Activated CD4-positive, alpha-beta T cell treated with anti-CD3 and anti-CD28 coated beads, Interleukin-2, amount 50 U/mL, for 1 hour (primary cell): Measurements from ENCODE around the gene HAP1.
A peak's percentile ranks its signal among the peaks of the same experiment; 100 is the strongest.
"Not testable (repeated sequence)": the region's sequence is repeated elsewhere in the genome, so short reads cannot be mapped to it uniquely, and the experiment has no call there.

Experiments
- DNase-seq: peaks from one replicate; pipeline ENCODE4 v3.0.0-alpha.2; 2020

The HAP1 gene

DNA sequence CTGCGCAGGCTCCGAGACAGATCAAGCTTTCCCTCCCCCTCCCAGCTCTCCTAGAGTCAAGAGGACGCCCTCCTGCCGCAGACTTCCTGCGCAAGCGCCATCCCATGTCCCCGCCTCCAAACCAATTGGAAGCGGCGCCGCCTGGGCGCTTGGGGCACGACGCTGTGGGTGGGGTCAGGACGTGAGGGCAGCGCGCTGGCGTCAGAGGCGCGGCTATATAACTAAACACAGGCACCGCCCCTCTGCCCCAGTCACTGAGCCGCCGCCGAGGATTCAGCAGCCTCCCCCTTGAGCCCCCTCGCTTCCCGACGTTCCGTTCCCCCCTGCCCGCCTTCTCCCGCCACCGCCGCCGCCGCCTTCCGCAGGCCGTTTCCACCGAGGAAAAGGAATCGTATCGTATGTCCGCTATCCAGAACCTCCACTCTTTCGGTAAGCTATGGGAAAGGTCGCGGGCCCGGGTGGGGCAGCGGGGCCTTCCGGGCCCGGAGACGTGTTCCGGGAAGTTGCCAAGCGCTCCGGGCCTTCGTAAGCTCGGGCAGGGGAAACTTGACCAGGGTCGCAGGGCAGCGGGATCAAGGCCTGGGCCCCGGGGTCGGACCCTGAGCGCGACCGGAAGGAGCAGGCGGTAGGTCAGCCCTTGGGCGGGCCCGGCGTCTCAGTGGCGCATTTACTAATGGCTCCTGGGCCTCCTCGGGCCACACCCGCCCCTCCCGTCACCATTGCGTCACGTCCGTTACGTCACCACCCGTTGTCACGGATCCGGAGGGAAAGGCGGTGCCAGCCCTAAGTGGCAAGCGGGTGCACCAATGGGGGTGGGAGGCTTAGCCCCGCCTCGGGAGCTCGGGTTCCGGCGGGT lies 45.6 kb downstream of the HAP1 start, which contains the start of gene EIF1:
TSS of gene EIF1 (plus strand) at position 245 of the 856 bp plus-strand sequence. CDS start at position 399, 154 bp downstream.
- peak; percentile 99 for DNase-seq

DNA sequence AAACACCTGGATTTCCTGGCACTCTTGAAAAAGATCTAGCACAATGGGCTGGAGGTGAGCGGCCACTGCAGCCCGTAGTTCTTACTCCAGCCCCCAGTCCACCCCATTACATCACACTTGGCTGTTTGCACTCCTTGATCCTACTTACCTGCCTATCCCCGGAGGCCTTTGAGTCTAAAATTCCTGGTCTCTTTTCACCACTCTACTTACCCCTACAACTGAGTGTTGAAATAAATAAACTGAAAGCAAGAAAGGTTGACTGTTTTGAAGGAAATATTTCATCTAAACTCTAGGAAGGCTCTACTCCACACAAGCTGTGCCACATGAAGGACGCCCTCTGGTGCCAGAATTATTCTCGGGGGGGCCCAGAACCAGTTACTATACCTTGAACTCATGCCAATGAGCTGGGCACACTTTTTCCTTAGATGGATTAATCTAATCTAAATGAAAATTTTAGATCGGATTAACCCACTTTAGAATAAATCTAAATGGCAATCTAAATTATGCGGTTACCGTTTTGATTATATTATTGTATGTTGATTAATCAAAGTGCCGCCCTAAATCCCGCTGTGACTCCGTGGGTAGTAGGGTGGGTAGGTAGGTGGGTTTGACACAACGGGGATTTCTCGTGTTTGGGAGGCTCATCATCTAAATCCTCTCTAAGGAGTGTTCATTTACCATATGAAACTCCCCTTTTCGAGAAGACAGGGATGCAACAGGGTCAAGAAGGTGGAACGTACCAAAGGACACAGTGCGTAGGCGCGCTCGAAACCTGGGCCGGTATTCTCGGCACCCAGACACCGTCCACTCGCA lies 46.4 kb downstream of the HAP1 start:
- peak; percentile 62 for DNase-seq

- no peak for DNase-seq
These were observed 48.2 kb downstream of the HAP1 start for GRCh38 chr17:41686281-41686680.

DNA sequence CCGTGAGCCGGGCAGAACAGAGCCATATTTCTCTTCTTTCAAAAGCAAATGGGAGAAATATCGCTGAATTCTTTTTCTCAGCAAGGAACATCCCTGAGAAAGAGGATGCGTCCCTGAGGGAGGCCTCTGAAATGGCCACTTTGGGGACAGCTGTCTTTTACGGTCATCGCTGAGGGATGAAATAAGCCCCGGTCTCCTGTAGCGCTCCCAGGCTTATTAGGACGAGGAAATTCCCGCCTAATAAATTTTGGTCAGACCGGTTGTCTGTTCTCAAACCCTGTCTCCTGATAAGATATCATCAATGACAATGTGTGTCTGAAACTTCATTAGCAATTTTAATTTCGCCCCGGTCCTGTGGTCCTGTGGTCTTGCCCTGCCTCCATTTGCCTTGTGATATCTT lies 48.7 kb downstream of the HAP1 start:
- not testable (repeated sequence) for DNase-seq

- no peak for DNase-seq
These were observed 50.4 kb downstream of the HAP1 start for GRCh38 chr17:41684035-41684434.

- DNase-seq: no peak
These were observed 50.9 kb downstream of the HAP1 start for GRCh38 chr17:41683441-41684007.

- DNase-seq: no peak
These were observed 51.8 kb downstream of the HAP1 start for GRCh38 chr17:41682631-41683030.

GRCh38 chr17:41681776-41682175 lies 52.7 kb downstream of the HAP1 start:
- no peak for DNase-seq

DNA sequence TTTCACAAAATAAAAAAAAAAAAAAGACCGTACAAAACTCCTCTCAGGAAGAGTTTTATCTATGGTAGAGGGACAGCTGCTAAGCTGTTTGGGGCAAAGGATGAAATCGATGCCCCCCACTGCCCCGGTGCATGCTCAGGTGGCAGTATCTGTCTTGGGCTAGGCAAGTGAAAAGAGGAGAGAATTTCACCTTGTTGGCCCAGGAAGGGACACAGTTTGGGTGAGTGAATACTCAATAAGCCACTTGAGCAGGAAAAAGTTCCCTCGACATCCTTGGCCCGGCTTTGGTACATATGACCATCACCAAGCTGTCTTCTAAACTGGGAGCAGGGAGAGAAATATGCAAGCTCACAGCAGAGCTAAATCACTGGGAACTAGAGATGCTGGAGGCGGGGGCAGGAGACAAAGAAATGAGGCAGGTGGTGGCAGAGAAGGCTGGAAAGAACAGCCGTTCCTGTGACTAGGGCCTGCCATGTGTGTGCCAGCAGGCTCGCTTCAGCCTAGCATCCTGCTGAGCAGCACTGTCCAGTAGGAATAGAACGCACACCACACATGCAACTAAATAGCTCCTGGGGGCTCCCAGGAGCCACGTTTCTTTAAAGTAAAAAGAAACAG lies 53.9 kb downstream of the HAP1 start:
- DNase-seq: no peak

DNA sequence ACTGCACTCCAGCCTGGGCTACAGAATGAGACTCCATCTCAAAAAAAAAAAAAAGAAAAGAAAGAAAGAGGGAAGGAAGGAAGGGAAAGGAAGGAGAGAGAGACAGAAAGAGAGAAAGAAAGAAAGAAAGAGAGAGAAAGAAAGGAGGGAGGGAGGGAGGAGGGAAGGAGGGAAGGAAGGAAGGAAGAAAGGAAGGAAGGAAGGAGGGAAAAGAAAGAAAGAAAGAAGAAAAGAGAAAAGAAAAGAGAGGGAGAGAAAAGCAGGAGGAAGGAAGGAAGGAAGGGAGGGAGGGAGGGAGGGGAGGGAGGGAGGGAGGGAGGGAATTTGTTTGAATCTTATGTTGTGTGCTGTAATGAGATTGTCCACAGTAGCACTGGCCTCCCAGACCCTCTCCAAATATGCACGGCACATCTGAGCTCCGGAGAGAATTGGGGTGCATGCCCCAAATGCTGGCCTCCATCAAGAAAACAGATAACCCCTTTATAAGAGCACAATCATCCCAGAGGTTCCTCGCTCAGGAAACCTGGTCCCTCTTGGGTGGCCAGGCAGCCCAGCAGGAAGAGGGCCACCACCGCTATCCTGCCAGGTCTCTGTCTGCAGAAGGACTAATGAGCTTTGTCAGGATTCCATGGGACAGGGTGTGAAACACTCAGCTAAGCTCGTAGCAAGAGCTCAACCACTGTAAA lies 54.6 kb downstream of the HAP1 start:
- no peak for DNase-seq

DNA sequence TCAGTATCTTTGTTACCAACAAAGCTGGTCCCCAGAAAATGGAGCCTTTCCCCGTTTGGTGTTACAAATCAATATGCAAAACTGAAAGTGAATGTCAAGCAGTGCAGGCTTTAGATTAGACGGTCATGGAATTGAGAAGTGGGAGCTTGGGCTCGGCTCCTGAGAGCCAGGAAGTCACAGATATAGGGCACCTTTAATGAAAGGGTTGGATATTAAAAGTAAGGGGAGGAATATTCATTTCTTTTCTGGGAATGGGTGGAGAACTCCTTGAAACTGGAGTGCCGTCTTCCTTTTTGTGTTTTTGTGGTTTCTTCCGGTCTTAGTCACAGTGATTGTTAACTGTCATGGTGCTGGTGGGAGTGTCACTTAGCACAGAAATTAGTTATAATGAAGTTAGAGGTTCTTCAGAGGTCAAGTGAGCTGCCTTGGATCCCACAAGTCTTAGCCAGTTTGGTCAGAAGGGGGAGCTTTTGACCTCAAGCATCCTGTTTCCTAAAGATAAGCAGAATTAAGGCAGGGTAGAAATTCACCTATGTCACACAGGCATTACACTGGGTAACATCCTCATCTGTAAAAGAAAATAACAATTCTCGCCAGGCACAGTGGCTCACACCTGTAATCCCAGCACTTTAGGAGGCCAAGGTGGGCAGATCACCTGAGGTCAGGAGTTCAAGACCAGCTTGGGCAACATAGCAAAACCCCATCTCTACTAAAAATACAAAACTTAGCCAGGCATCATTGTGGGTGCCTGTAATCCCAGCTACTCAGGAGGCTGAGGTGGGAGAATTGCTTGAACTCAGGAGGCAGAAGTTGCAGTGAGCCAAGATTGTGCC lies 55.3 kb downstream of the HAP1 start:
- DNase-seq: peak; percentile 34

GRCh38 chr17:41678411-41678906 lies 56.0 kb downstream of the HAP1 start:
- DNase-seq: no peak

GRCh38 chr17:41676058-41676419 lies 58.4 kb downstream of the HAP1 start:
- DNase-seq: no peak

- not testable (repeated sequence) for DNase-seq
These were observed 59.0 kb downstream of the HAP1 start for GRCh38 chr17:41675157-41676057.
